Measurements from ENCODE around the gene GRM1. TPM values are rescaled to one million over a fixed set of nuclear protein-coding genes. Genes with fewer than 3 reads are reported as not detected.

Gene GRM1
- total RNA-seq, 1 donor from 2014 or later = not detected

- no peak for DNase-seq (ENCODE audit: low spot score)
- H3K27ac Mint-ChIP-seq = no peak overlapping the region
- no peaks in the 10 kb centered on the region for H3K4me1 Mint-ChIP-seq (ENCODE audit: low read depth)
- H3K27me3 Mint-ChIP-seq (ENCODE audit: insufficient read depth) = no peaks in the 10 kb centered on the region
- no peaks in the 10 kb centered on the region for H3K9me3 Mint-ChIP-seq
- no peak overlapping the region for H3K4me3 Mint-ChIP-seq
- H3K36me3 Mint-ChIP-seq (ENCODE audit: low read depth) = no peaks in the 10 kb centered on the region
- intact Hi-C loops (cut with micrococcal nuclease) = no loop called here
Measured at GRCh38 chr6:146183831-146184230, 155.0 kb downstream of the GRM1 start.

- Mint-ChIP-seq H3K27ac (no peak overlapping the region), H3K27me3 (ENCODE audit: insufficient read depth) (no peaks in the 10 kb centered on the region), H3K4me3 (no peak overlapping the region), H3K9me3 (no peaks in the 10 kb centered on the region), H3K4me1 (ENCODE audit: low read depth) (no peaks in the 10 kb centered on the region), H3K36me3 (ENCODE audit: low read depth) (no peaks in the 10 kb centered on the region)
- DNase-seq (ENCODE audit: low spot score) = no peak
- intact Hi-C loops (cut with micrococcal nuclease) = no loop called here
Measured at GRCh38 chr6:146184701-146185100, 155.8 kb downstream of the GRM1 start.

GRCh38 chr6:146189131-146189530 is 160.3 kb downstream of the GRM1 start:
- Mint-ChIP-seq H3K36me3 (ENCODE audit: low read depth) (no peaks in the 10 kb centered on the region), H3K27ac (no peak overlapping the region), H3K4me1 (ENCODE audit: low read depth) (no peaks in the 10 kb centered on the region), H3K4me3 (no peak overlapping the region), H3K9me3 (no peaks in the 10 kb centered on the region), H3K27me3 (ENCODE audit: insufficient read depth) (no peaks in the 10 kb centered on the region)
- DNase-seq (ENCODE audit: low spot score) = no peak
- intact Hi-C loops (cut with micrococcal nuclease) = no loop called here

- intact Hi-C loops (cut with micrococcal nuclease) = no loop called here
- Mint-ChIP-seq H3K4me3 (no peak overlapping the region), H3K27ac (no peak overlapping the region), H3K4me1 (ENCODE audit: low read depth) (no peaks in the 10 kb centered on the region), H3K27me3 (ENCODE audit: insufficient read depth) (no peaks in the 10 kb centered on the region), H3K9me3 (no peaks in the 10 kb centered on the region), H3K36me3 (ENCODE audit: low read depth) (no peaks in the 10 kb centered on the region)
- DNase-seq (ENCODE audit: low spot score) = no peak
Measured at GRCh38 chr6:146190581-146190980, 161.7 kb downstream of the GRM1 start.

DNA sequence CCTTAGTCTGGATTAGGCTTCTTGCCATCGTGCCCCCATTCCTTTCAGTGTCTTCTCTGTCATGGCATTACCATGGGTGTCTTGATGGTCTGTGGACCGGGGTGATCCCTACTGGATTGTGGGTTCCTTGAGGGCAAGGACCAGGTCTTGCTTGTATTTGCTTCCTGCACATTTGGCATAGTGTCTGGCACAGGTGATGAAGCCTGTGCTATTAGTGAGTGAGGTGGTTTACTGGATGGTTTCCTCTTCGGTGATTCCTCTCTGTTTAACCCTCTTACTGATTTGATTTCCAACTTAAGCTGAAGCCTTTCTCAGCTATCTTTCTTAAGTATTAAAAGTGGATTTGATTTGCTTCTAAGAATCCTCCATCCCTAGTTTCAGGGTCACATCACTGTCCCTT is 162.3 kb downstream of the GRM1 start:
- Mint-ChIP-seq H3K27me3 (ENCODE audit: insufficient read depth) (no peaks in the 10 kb centered on the region), H3K9me3 (no peaks in the 10 kb centered on the region), H3K4me1 (ENCODE audit: low read depth) (no peaks in the 10 kb centered on the region), H3K4me3 (no peak overlapping the region), H3K27ac (no peak overlapping the region), H3K36me3 (ENCODE audit: low read depth) (no peaks in the 10 kb centered on the region)
- DNase-seq (ENCODE audit: low spot score) = no peak
- intact Hi-C loops (cut with micrococcal nuclease) = no loop called here

DNA sequence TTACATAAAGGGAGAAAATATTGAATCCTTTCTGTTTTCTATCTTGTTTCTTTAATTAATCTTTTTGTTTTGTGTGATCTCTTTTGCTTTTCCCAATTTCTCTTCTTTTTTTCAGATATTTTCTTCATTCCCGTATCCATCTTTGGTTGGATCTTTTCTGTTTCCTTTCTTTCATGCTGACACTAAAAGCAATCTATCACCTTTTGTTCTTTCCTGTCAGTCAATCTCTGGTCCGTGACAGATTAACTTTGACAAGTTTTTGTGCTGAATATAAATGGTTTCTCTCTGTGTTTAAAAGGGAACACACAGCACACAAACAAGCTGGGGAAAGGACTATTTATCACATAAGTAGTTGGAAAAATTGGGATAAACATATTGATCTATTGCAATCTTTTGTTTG is 162.8 kb downstream of the GRM1 start:
- intact Hi-C loops (cut with micrococcal nuclease) = no loop called here
- Mint-ChIP-seq H3K27ac (no peak overlapping the region), H3K9me3 (no peaks in the 10 kb centered on the region), H3K36me3 (ENCODE audit: low read depth) (no peaks in the 10 kb centered on the region), H3K27me3 (ENCODE audit: insufficient read depth) (no peaks in the 10 kb centered on the region), H3K4me3 (no peak overlapping the region), H3K4me1 (ENCODE audit: low read depth) (no peaks in the 10 kb centered on the region)
- no peak for DNase-seq (ENCODE audit: low spot score)

- Mint-ChIP-seq H3K4me3 (no peak overlapping the region), H3K9me3 (no peaks in the 10 kb centered on the region), H3K27me3 (ENCODE audit: insufficient read depth) (no peaks in the 10 kb centered on the region), H3K4me1 (ENCODE audit: low read depth) (no peaks in the 10 kb centered on the region), H3K27ac (no peak overlapping the region), H3K36me3 (ENCODE audit: low read depth) (no peaks in the 10 kb centered on the region)
- no peak for DNase-seq (ENCODE audit: low spot score)
- intact Hi-C loops (cut with micrococcal nuclease) = no loop called here
Measured at GRCh38 chr6:146194434-146194833, 165.6 kb downstream of the GRM1 start.

GRCh38 chr6:146200176-146200575 is 171.3 kb downstream of the GRM1 start:
- Mint-ChIP-seq H3K27ac (no peak overlapping the region), H3K4me3 (no peak overlapping the region), H3K4me1 (ENCODE audit: low read depth) (no peaks in the 10 kb centered on the region), H3K27me3 (ENCODE audit: insufficient read depth) (no peaks in the 10 kb centered on the region), H3K9me3 (no peaks in the 10 kb centered on the region), H3K36me3 (ENCODE audit: low read depth) (no peaks in the 10 kb centered on the region)
- intact Hi-C loops (cut with micrococcal nuclease) = no loop called here
- DNase-seq (ENCODE audit: low spot score) = no peak

DNA sequence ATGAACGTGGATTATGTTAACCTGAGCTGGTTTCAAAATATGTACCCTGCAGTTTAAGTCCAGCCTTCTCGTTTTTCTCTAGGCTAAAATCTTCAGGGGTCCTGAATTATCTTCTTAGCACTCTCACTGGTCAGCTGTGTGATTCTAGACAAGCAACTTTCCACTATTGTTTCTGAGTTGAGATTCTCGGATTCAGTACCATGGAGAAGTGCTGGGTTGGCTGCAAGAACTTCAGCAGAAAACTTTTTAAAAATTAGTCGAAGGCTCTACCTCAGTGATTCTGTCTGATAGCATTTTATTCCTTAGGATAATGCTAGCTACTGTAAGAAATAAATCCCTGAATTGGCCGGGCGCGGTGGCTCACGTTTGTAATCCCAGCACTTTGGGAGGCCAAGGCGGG is 173.7 kb downstream of the GRM1 start:
- Mint-ChIP-seq H3K4me3 (no peak overlapping the region), H3K27ac (no peak overlapping the region), H3K9me3 (no peaks in the 10 kb centered on the region), H3K36me3 (ENCODE audit: low read depth) (no peaks in the 10 kb centered on the region), H3K27me3 (ENCODE audit: insufficient read depth) (no peaks in the 10 kb centered on the region), H3K4me1 (ENCODE audit: low read depth) (no peaks in the 10 kb centered on the region)
- DNase-seq (ENCODE audit: low spot score) = no peak
- intact Hi-C loops (cut with micrococcal nuclease) = no loop called here

GRCh38 chr6:146209942-146210341 is 181.1 kb downstream of the GRM1 start:
- H3K4me1 Mint-ChIP-seq (ENCODE audit: low read depth) = peaks cover 6% of the 10 kb centered on the region
- intact Hi-C loops (cut with micrococcal nuclease) = no loop called here
- no peak overlapping the region for H3K27ac Mint-ChIP-seq
- H3K9me3 Mint-ChIP-seq = no peaks in the 10 kb centered on the region
- DNase-seq (ENCODE audit: low spot score) = no peak
- no peaks in the 10 kb centered on the region for H3K36me3 Mint-ChIP-seq (ENCODE audit: low read depth)
- H3K4me3 Mint-ChIP-seq = no peak overlapping the region
- no peaks in the 10 kb centered on the region for H3K27me3 Mint-ChIP-seq (ENCODE audit: insufficient read depth)

DNA sequence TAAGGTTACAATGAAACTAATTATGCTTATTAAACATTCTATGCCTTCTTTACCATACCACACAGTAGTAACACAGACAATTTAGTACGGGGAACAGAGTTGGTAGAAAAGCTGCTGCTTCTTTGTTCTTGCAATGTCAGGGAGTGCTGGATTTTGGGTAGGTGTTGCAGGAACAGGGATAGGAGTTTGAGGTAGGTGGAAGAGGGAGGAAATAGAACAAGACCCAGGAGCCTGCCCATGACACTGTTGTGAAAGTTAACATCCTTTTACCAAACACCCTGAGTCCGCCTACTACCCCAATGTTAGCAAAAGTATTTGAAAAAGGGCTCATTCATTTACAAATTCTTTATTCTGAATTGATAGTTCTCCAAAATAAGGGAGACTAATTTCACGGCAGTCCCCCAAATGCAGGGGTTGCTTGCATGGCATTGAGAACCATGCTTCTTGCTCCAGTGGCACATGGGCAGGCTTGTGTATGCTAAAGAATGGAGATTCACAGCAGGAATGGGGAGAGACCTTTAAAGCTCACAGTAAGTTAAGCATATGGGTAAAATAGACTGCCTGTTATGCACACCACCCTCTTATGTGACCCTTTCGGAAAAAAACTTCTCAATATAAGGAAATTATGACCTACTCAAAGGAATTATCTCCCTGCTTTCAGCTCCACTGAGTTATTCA is 181.7 kb downstream of the GRM1 start:
- Mint-ChIP-seq H3K4me1 (ENCODE audit: low read depth) (peaks cover 6% of the 10 kb centered on the region), H3K4me3 (no peak overlapping the region), H3K27ac (no peak overlapping the region), H3K9me3 (no peaks in the 10 kb centered on the region), H3K27me3 (ENCODE audit: insufficient read depth) (no peaks in the 10 kb centered on the region), H3K36me3 (ENCODE audit: low read depth) (no peaks in the 10 kb centered on the region)
- intact Hi-C loops (cut with micrococcal nuclease) = no loop called here
- no peak for DNase-seq (ENCODE audit: low spot score)

DNA sequence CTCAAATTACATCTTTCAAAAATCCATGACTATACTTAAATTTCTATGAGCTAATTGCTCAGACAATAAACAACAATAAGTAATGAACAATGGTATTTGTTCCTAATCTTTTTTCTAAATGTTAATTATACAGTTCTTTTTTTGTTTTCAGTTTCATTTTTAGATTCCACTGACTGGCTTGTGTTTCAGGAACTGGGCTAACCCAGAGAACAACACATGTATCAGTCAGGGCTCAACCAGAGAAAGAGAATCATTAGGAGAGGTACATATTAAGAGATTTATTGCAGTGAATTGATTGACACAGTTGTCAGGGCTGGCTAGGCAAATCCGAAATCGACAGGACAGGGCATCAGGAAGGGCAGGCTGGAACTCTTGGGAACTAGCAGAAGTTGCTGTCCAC is 182.8 kb downstream of the GRM1 start:
- H3K36me3 Mint-ChIP-seq (ENCODE audit: low read depth) = no peaks in the 10 kb centered on the region
- H3K27me3 Mint-ChIP-seq (ENCODE audit: insufficient read depth) = no peaks in the 10 kb centered on the region
- intact Hi-C loops (cut with micrococcal nuclease) = no loop called here
- H3K27ac Mint-ChIP-seq = no peak overlapping the region
- peaks cover 6% of the 10 kb centered on the region for H3K4me1 Mint-ChIP-seq (ENCODE audit: low read depth)
- no peak overlapping the region for H3K4me3 Mint-ChIP-seq
- no peaks in the 10 kb centered on the region for H3K9me3 Mint-ChIP-seq
- DNase-seq (ENCODE audit: low spot score) = no peak

DNA sequence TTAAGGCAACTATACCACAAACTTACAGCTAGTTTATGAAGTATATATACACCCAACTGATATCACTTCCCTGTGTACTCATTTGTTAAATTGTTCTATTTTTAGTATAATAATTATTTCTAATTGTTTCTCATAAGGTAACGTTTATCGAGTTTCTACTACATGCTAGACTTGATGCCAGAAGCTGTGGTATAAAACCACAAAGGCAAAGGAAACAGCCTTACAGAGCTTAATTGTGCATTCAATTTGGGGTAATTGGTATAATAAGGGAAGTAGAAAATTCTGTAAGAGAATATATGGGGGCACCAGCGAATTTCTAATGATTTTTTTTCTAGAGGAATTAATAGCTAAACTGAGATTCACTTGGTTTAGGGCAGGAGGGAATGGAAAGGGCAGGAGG is 183.9 kb downstream of the GRM1 start:
- Mint-ChIP-seq H3K27me3 (ENCODE audit: insufficient read depth) (no peaks in the 10 kb centered on the region), H3K4me1 (ENCODE audit: low read depth) (peaks cover 6% of the 10 kb centered on the region), H3K36me3 (ENCODE audit: low read depth) (no peaks in the 10 kb centered on the region), H3K4me3 (no peak overlapping the region), H3K9me3 (no peaks in the 10 kb centered on the region), H3K27ac (no peak overlapping the region)
- no peak for DNase-seq (ENCODE audit: low spot score)
- intact Hi-C loops (cut with micrococcal nuclease) = no loop called here

GRCh38 chr6:146219101-146219500 is 190.2 kb downstream of the GRM1 start:
- H3K36me3 Mint-ChIP-seq (ENCODE audit: low read depth) = no peaks in the 10 kb centered on the region
- H3K9me3 Mint-ChIP-seq = no peaks in the 10 kb centered on the region
- H3K4me1 Mint-ChIP-seq (ENCODE audit: low read depth) = no peaks in the 10 kb centered on the region
- H3K27ac Mint-ChIP-seq = no peak overlapping the region
- no peak overlapping the region for H3K4me3 Mint-ChIP-seq
- H3K27me3 Mint-ChIP-seq (ENCODE audit: insufficient read depth) = no peaks in the 10 kb centered on the region
- intact Hi-C loops (cut with micrococcal nuclease) = no loop called here
- DNase-seq (ENCODE audit: low spot score) = no peak

Data from activated T-helper 1 cell treated with anti-CD3 and anti-CD28 coated beads, Interleukin-12 subunit alpha, Interleukin-12 subunit beta, Interleukin-2, Interleukin-4 antibody, amounts not matched to agents 30 ng/mL and 10 ng/mL and 1 ng/mL, durations not matched to agents 14 hours and 24 hours and 36 hours (primary cell).